ENCODE data around the gene PCID2.

PCID2 gene

GRCh38 chr13:113219256-113219940, 10.9 kb upstream of the PCID2 start:
- no peak for DNase-seq

- no peak for DNase-seq
Observed at GRCh38 chr13:113218586-113218985, 10.1 kb upstream of the PCID2 start.

- peak; percentile 55 for DNase-seq
Observed at GRCh38 chr13:113216254-113217048, 8.0 kb upstream of the PCID2 start.

GRCh38 chr13:113211774-113212173, 3.3 kb upstream of the PCID2 start:
- no peak for DNase-seq

DNA sequence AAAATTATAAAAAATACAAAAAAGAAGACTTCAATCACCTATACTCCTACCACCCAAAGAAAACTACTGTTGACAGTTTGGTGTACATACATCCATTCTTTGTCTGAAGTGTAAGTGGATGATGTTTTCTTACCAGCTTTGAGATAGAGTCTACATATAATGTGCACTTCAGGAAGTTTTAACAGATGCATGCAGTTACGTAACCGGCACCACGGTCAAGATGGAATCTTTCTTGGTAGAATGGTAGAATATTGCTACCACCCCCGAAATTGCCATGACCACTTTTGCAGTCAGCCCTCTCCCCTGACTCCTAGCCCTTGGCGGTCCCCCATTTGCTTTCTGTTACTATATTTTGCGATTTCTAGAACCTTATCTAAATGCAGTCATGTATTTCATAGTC, 2.4 kb upstream of the PCID2 start:
- DNase-seq = no peak

DNA sequence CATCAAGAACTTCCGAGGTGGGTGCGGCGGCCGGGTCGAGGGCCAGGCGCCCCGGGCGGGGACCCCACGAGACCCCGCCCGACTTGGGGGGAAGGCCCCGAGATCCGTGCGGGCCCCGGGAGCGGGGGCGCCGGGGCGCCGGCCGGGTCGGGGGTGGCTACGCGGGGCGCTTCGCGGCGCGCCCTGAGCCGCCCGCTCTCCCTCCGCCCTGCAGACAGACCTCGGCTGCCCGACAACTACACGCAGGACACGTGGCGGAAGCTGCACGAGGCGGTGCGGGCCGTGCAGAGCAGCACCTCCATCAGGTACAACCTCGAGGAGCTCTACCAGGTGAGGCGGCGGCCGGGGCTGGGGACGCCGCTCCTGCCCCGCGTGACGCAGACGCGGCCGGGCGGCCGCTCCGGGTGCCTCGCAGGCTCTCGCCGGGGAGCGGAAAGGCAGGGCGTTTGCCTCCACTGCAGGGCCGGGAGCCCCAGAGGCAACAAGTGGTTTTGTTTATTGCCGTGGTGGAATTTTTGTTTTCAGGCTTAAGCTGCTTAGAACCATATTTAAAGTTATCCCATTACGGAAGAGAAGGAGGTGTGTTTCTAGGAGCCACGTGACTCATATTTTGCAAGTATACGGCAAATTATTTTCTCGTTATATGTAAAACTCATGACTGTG, 1.4 kb upstream of the PCID2 start:
- DNase-seq = peak; percentile 14

- peak; percentile 39 for DNase-seq
Observed at GRCh38 chr13:113209336-113209758, 878 bp upstream of the PCID2 start, which contains the start of gene CUL4A. TSS of gene CUL4A (plus strand) at chr13:113209613. CDS start at chr13:113209628, 15 bp downstream.

- peak; percentile 22 for DNase-seq
Observed at GRCh38 chr13:113207890-113208420, 514 bp downstream of the PCID2 start.

DNA sequence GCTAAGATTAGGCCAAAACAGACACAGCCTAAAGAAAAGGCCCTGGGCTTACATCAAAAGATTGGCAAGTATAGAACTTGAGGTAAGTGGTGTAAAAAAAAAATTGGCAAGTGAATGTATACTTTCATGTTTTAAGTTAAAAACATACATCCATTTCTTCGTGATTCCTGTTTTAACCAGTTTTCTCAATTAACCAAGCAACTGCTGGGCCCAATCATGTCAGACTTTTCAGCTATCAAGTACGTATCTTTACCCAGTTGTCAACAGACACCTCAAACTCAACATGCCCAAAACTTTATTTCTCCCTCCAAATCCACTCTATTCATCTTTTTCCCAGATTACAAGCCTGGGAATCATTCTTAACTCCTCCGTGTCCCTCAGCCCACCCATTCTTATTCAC, 1.0 kb downstream of the PCID2 start:
- no peak for DNase-seq

DNA sequence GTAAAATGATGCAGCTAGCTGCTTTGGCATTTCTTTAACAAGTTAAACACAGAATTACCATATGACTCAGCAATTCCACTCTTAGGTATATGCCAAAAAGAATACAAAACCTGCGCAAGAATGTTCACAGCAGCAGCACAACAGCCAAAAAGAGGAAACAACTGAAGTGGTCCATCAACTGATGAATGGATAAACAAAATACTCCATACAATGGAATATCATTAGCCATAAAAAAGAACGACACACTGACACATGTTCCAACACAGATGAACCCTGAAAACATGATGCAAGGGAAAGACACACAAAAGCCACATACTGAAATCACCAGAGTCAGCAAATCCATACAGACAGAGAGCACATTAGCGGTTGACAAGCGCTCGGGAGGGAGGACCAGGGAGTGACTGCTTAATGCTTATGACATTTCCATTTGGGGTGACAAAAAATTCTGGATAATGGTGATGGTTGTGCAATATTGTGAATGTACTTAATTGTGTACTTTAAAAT, 3.0 kb downstream of the PCID2 start:
- no peak for DNase-seq

- no peak for DNase-seq
Observed at GRCh38 chr13:113204378-113204734, 4.1 kb downstream of the PCID2 start.

- DNase-seq = no peak
Observed at GRCh38 chr13:113203507-113204377, 4.7 kb downstream of the PCID2 start.

GRCh38 chr13:113202912-113203311, 5.6 kb downstream of the PCID2 start:
- no peak for DNase-seq

GRCh38 chr13:113201815-113202214, 6.7 kb downstream of the PCID2 start:
- no peak for DNase-seq

DNA sequence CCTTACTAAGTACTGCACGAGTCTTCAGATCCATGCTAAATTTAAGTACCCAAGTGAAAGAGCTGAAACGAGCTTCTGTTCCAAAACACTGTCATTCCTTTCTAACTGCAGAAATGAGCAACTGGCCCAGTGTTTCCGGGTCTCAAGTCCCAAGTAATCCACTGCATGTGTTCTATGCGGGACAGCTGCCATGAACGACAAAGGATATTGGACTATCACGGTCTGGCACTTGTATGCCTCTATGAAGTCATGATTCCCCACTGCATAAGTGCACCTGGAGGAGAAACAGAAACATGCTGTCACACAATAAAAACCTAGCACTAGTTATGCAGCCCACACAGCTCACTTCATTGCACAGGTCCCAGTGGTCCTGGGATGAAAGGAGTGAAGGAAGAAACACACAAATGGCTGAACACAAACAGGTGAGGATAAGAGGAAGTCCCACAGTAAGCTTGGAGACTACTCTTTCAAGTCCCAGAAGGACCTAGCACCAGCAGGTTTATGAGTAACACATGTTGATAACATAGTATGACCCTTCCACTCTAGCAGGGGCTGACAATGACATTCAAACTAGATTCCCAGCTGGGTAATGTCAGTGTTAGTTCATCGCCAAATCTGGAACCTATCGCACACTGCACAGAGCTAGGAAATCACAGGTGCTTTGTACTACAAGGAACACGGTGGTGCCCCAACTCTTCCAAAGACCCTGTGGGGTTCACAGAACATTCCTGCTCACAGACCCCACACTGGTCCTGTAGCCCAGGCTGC, 11.3 kb downstream of the PCID2 start:
- DNase-seq = no peak

GRCh38 chr13:113195360-113195759, 13.1 kb downstream of the PCID2 start:
- DNase-seq = no peak

- DNase-seq = no peak
Observed at GRCh38 chr13:113192902-113193301, 15.6 kb downstream of the PCID2 start.

DNA sequence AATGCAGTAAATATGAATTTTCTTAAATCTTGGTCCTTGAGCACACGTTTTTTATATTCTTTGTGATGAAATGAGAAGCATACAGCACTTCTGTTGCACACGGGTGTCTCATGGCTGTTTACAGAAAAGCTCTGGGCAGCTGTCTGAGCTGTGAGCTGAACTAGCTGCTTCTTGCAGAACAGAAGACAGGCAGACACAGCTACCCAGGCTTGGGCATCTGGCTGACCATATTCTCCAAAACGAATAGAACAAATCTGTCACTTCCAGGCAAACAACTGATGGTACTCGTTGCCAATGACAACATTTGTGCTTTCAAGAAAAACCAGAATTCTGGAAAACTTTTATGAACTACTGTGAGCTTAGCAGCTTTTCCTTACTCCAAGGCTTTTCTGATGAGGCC, 16.2 kb downstream of the PCID2 start:
- DNase-seq = no peak

GRCh38 chr13:113190181-113190580, 18.3 kb downstream of the PCID2 start:
- DNase-seq = no peak

DNA sequence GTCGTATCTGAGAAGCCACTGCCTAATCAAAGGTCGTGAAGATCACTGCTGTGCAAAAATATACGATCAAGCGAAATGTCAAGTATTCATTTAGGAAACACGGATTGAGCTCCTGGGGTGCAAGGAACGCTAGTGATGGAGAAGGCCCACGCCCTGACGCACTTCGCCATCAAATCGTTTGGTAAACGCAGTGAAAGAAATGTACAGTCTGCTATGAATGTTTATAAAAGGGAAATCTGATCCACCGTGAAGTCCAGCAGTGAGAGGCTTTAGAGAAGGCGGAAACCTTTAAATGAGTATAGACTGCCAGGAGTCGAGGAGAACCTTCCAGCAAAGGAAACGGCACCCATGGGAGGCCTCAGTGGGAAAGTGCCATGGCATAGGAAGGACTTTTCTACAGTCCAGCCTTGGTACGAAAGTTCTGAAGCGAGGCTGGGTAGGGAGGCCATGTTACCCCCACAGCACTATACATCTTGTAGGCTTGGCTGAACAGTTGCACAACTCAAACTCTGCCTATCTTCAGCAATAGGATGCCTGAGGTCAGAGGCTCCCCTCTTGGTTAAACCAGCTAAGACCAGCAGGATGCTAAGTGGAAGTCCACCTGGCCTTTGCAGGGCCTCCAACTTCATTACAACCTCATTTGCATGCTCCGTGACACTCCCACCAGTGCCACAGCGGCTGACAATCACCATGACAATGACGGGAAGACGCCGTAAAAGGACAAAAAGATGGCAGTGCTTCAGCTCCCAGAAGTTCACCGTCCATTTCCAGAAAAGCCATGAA, 20.4 kb downstream of the PCID2 start:
- no peak for DNase-seq

GRCh38 chr13:113187263-113187669, 21.2 kb downstream of the PCID2 start:
- no peak for DNase-seq

Data from NCI-H2107 (cell line).